Epithelial cell of proximal tubule (primary cell): Measurements from ENCODE around the gene AFF3. TPM values are rescaled to one million over a fixed set of nuclear protein-coding genes. Genes with fewer than 3 reads are reported as not detected.

Source experiments
- DNase-seq: peaks from one replicate; pipeline ENCODE4 v3.0.0-alpha.2; 2011; ENCODE audit warnings: low read depth
- H3K4me3 ChIP-seq: 2 replicates; pipeline ENCODE4 v1.5.1; 2011; ENCODE audit warnings: low read depth, mild to moderate bottlenecking, low read length
- CTCF ChIP-seq: conservative IDR thresholded peaks from 2 replicates; pipeline ENCODE4 v1.5.1; 2012; ENCODE audit warnings: low read depth, mild to moderate bottlenecking, low read length
- total RNA-seq: library from RNA; depleted of rRNA; stranded (reverse); fragments of >200 nt; gene quantifications from 2 replicates; pipeline ENCODE4 v1.2.3, GENCODE V29; 2015

AFF3 gene
- 0.35 and 1.1 TPM in 2 replicates for total RNA-seq

GRCh38 chr2:100142393-100142792 is at the start of gene AFF3:
AFF3 (minus strand) TSS chr2:100142590; CDS start chr2:100104454, 38,136 bp downstream.
- H3K4me3 ChIP-seq, result no peak within 1 kb of the TSS
- TF ChIP-seq CTCF, result no peak
- no peak for DNase-seq

GRCh38 chr2:100189387-100189786 is 47.0 kb upstream of the AFF3 start:
- no peak for TF ChIP-seq CTCF
- H3K4me3 ChIP-seq, result no peak overlapping the region

GRCh38 chr2:100188326-100188725 is 45.9 kb upstream of the AFF3 start:
- H3K4me3 ChIP-seq, result no peak overlapping the region
- TF ChIP-seq CTCF, result no peak
- DNase-seq, result no peak

More at GRCh38 chr2:100189387-100189786, 47.0 kb upstream of the AFF3 start:
- DNase-seq, result no peak

GRCh38 chr2:100186126-100186525 is 43.7 kb upstream of the AFF3 start:
- DNase-seq, result no peak
- TF ChIP-seq CTCF, result no peak
- no peak overlapping the region for H3K4me3 ChIP-seq

- no peak for DNase-seq
- no peak for TF ChIP-seq CTCF
These were observed 43.1 kb upstream of the AFF3 start for GRCh38 chr2:100185516-100185915.

GRCh38 chr2:100185105-100185504 is 42.7 kb upstream of the AFF3 start:
- no peak for TF ChIP-seq CTCF
- H3K4me3 ChIP-seq, result no peak overlapping the region
- no peak for DNase-seq

More at GRCh38 chr2:100185516-100185915, 43.1 kb upstream of the AFF3 start:
- no peak overlapping the region for H3K4me3 ChIP-seq

GRCh38 chr2:100184055-100184737 is 41.8 kb upstream of the AFF3 start:
- DNase-seq, result peak; percentile 16
- no peak for TF ChIP-seq CTCF
- H3K4me3 ChIP-seq, result no peak overlapping the region
